ENCODE results near the gene TOM1L1.
A peak's percentile ranks its signal among the peaks of the same experiment; 100 is the strongest.
"Not testable (repeated sequence)": the region's sequence is repeated elsewhere in the genome, so short reads cannot be mapped to it uniquely, and the experiment has no call there.

The TOM1L1 gene, protein sequence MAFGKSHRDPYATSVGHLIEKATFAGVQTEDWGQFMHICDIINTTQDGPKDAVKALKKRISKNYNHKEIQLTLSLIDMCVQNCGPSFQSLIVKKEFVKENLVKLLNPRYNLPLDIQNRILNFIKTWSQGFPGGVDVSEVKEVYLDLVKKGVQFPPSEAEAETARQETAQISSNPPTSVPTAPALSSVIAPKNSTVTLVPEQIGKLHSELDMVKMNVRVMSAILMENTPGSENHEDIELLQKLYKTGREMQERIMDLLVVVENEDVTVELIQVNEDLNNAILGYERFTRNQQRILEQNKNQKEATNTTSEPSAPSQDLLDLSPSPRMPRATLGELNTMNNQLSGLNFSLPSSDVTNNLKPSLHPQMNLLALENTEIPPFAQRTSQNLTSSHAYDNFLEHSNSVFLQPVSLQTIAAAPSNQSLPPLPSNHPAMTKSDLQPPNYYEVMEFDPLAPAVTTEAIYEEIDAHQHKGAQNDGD
- 0 to 0.54 (median 0.17) reads per million in 4 donors for total RNA-seq

DNA sequence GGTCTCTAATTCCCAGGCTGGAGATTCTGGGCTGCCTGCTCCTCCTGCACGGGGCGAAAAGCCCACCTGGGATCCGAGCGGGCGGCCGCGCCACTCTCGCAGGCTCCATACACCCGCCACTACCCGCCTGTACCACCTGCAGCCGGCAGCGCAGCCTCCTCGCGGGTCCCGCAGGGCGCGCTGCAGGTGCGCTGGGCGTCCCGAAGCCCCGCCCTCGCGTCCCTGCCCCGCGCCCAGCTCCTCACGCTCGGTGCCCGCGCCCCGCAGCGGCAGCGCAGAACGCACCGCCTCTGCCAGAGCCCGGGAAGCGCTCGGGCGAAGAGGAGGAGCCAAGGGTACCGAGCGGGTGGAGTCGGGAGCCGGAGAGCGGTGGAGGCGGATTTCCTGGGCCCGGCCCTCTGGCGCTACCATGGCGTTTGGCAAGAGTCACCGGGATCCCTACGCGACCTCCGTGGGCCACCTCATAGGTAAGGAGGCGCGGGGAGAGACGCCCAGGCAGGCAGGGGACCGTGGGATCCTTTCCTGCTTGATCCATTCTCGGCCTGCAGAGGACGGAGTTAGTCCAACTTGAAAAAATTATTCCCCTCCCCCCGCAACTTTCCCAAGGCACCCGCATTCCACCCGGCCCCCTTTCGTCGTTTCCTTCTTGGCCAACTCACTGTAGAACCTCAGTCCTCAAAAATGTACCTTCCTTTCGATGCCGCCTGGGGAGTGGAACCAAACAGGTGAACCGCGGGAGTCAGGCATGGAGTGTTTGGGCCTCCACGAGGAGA, at the start of gene TOM1L1:
Gene TOM1L1, plus strand, starts transcription at position 396 of the 773 bp plus-strand sequence. Its CDS starts 14 bp downstream, at position 410.
- DNase-seq: peak in 4 of 5 donors; percentile 2 to 7 (median 4)

DNA sequence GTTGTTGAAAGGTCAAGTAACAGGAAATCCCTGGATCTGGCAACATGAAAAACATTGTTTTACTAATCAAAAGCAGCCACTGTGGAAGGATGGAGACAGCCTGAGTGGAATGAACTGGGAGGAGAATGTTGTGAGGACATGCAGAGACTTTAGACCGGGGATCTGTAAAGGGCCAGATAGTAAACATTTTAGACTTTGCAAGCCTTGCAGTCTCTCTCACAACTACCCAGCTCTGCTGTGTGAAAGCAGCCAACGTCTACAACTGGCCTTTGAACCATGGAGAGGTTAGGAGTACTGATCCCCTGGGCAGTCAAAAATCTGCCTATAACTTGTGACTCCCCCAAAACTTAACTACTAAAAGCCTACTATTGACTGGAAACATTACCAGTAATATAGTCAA, 41.5 kb upstream of the TOM1L1 start:
- no peak for DNase-seq

DNA sequence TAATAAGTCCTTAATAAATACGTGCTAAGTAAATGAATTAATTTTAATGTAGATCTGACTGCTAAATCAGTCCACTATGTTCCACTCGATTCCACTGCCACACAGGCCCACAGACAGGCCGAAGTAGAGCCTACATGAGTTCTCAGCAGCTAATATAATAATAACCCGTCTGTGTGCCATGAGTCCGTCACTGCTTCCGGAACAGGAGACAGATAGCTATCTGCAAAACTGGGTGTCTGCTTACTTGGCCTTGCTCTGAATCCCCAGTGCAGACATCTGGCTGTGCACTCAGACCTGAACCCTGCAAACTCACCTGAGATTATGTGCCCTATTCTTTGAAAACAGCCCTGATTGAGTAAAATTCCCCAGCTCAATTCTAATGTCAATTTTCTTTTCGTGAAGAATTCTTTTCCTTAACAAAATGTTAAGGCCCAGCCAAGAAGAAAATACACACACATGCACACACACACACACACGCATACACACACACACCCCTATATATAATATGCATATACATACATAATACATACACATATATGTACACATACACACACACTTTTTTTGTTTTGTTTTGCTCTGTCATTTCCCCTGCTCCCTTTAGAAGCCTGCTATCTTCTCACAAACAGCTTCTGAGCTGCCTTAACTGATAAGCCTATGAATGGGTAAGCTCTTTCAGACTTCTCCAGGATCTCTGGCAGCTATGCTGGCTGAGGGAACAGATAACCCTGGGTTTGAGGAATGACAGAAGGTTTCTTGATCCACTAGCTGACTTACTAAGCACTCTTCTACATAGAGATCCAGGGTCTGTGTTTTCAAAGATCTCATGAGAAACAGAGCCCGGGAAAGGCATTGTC, 39.8 kb upstream of the TOM1L1 start:
- DNase-seq: no peak

DNA sequence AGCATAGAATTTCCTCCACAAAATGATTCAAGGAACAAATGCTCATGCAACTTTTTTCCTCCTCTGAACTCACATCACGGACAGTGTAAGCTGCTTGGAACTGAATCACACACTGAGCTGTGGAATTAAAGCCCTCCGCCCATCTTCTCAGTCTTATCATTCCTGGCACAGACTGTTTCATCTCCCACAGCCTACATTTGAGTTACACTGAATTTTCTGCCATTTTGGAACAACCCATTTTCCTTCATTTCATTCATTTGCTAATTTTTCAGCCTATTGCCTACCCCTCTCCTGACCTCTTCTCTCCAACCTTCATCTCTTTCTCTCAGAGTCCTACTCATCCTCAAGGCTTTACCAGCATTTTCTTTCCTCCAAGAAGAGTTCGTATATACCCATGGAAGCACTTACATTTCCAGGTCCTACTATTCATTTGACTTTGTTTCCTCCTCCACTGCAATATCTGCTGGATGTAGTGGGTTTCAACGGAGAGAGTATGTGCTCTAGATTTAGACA, 39.1 kb upstream of the TOM1L1 start:
- no peak for DNase-seq

- DNase-seq: no peak
Measured at GRCh38 chr17:54863176-54863575, 37.5 kb upstream of the TOM1L1 start.

DNA sequence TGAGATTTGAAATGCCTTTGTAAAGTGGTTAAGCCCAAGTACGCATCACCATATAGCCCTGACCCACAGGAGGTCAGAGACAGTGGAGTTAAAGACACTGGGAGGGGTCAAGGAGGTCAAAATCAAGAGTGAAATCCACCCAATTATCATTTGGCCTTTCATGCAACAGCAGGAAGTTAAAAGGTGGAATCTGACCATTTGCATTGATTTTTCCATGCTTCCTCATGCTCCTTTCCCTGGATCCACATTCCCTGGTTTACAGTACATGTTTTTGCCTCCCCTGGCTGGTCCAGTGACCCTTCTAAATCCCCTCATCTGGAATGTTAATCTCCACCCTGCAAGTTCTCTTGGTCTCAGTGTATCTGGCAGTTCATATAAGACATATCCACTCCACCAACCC, 36.6 kb upstream of the TOM1L1 start:
- no peak for DNase-seq

DNA sequence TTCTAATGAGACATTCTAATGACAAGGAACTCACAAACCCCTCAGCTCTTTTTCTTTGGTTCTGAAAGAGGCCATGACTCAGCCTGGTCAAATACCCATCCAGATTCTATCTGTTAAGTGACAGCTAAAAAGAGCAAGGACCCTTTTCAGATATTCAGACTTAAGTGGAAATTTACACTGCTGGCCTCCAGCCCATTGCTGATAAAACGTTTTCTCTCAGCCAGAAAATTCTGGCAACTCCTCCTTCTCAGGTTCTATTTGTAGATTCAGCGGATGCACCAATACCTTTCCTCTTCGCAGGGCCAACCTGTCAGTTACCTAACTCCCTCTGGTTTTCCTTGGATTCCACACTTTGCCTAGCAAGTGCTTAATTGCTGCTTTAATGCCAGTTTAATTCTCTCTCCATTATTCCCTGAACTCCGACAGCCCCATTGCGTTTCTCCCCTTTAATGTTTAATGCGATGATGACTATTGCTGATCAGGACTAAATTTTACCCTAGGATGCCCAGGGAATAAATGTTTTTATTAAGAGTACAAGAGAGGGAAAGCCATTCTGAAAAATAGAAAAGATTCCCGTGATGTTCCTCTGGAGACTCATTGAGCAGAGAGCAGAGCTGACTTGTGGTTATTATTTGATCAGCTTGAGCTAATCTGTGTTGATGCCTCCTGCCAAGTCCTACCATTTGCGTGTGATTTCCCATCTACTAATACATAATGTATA, 35.9 kb upstream of the TOM1L1 start:
- DNase-seq: no peak

- no peak for DNase-seq
Measured at GRCh38 chr17:54867634-54868033, 33.0 kb upstream of the TOM1L1 start.

GRCh38 chr17:54870671-54871175, 29.9 kb upstream of the TOM1L1 start:
- DNase-seq: no peak

GRCh38 chr17:54875906-54876305, 24.7 kb upstream of the TOM1L1 start:
- DNase-seq: not testable (repeated sequence)

DNA sequence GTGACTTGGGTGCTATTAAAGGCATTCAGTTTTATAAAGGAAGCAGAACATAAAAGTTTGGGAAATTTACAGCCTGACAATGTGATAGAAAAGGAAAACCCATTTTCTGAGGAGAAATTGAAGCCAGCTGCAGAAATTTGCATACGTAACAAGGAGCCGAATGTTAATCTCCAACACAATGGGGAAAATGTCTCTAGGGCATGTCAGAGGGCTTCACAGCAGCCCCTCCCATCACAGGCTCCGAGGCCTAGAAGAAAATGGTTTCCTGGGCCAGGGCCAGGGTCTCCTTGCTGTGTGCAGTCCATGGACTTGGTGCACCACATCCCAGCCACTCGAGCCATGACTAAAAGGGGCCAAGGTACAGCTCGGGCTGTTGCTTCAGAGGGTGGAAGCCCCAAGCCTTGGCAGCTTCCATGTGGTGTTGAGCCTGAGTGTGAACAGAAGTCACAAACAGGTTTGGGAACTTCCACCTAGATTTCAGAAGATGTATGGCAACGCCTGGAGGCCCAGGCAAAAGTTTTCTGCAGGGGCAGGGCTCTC, 23.9 kb upstream of the TOM1L1 start:
- no peak for DNase-seq

GRCh38 chr17:54881255-54881972, 19.2 kb upstream of the TOM1L1 start:
- DNase-seq: no peak

DNA sequence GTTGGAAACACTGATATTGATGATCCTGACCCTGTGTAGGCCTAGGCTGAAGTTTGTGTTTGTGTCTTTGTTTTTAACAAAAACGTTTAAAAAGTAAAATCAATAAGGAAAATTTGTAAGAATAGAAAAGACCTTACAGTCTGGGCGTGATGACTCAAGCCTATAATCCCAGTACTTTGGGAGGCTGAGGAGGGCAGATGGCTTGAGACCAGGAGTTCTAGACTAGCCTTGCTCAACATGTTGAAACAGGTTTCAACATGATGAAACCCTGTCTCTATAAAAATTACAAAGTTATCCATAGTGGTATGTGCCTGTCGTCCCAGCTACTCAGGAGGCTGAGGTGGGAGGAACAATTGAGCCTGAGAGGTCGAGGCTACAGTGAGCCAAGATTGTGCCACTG, 18.3 kb upstream of the TOM1L1 start:
- no peak for DNase-seq

DNA sequence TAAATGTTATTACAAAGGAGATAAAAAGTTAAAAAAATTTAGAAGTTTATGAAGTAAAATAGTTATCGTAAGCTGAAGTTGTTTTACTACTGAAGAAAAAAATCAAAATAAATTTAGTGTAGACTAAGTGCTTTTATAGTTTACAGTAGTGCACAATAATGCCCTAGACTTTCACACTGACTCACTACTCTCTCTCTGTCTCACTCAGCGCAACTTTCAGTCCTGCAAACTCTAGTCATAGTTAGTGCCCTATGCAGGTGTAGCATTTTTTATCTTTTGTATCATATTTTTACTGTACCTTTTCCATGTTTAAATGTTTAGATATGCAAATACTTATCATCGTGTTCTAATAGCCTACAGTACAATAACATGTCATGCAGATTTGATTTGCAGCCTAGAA, 17.7 kb upstream of the TOM1L1 start:
- peak in 1 of 5 donors; percentile 10 for DNase-seq

- DNase-seq: no peak
Measured at GRCh38 chr17:54883939-54884338, 16.7 kb upstream of the TOM1L1 start.

DNA sequence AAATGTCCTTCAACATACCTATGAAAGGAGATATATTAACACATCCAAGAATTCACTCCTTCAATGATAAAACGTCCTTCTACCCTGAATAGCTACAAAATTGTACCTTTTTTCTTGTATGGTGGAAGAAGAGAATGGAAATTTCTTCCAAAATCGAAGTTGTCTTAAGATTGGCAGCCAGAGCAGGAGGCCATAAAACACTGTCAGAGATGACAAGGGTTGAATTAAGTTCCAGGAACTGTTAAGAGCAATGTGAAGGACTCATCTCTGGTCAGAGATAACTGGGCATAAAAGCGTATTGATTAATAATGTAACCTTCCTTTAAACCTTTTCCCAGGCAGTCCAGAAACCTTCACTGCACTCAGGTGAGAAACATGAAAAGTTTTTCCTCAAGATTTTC, 12.9 kb upstream of the TOM1L1 start:
- DNase-seq: no peak

DNA sequence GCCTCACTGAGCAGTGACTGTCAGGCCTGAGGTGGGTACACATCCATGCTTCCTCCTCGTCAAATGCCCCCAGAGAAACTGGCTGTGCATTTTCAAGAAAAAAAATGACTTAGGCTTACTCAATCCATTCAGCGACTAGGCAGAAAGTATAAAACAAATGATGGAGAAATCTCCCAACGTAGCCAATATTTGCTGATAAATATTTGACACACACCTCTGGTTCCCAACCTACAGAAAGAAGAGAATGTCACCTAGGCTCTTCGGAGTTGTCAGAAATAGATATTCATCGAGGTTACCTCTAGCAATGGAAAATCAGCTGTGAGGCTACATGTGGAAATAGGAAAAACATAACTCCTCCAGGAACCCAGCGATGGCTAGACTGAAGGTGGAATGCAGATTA, 12.4 kb upstream of the TOM1L1 start:
- DNase-seq: no peak

DNA sequence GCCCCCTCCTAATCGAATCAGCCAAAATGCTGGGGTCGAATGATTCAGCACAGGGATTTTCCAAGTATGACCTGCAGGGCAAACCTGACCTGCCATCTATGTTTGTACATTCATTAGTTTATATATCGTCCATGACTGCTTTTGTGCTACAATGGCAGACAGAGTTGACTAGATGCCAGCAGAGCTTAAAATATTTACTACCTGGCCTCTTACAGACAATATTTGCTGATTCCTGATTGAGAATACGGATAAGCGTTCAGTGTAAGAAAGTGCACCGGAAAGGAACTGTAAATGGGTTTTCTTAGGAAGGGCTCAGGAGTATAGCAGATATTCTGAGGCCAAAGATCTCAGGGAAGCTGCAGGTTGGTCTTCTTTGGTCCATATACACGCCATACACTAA, 11.7 kb upstream of the TOM1L1 start:
- DNase-seq: no peak

- no peak for DNase-seq
Measured at GRCh38 chr17:54891176-54891821, 9.4 kb upstream of the TOM1L1 start.

DNA sequence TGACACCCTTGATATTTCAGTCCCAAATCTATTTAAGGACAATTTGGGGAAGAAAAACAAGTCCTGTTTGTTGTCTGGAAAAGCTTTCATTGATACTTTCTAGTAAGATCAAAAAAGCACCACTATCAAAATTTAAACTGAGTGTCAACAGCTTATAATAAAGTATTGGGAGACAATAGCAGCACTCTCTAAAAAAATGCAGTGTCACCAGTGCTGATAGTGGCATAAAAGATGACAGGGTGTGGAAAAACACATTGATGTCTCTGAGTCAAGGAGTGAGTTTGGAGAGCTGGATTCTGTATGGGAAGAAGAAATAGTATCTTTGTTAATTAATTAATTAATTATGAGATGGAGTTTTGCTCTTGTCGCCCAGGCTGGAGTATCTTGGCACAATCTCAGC, 8.3 kb upstream of the TOM1L1 start:
- no peak for DNase-seq

Data from T-helper 1 cell (primary cell).